ENCODE measurements around the gene ENOX2. TPM values are rescaled to one million over a fixed set of nuclear protein-coding genes. Genes with fewer than 3 reads are reported as not detected.

Gene ENOX2
- total and polyA plus RNA-seq, 2 experiments from 2014 or later, result 8.7 to 9.0 TPM

DNA sequence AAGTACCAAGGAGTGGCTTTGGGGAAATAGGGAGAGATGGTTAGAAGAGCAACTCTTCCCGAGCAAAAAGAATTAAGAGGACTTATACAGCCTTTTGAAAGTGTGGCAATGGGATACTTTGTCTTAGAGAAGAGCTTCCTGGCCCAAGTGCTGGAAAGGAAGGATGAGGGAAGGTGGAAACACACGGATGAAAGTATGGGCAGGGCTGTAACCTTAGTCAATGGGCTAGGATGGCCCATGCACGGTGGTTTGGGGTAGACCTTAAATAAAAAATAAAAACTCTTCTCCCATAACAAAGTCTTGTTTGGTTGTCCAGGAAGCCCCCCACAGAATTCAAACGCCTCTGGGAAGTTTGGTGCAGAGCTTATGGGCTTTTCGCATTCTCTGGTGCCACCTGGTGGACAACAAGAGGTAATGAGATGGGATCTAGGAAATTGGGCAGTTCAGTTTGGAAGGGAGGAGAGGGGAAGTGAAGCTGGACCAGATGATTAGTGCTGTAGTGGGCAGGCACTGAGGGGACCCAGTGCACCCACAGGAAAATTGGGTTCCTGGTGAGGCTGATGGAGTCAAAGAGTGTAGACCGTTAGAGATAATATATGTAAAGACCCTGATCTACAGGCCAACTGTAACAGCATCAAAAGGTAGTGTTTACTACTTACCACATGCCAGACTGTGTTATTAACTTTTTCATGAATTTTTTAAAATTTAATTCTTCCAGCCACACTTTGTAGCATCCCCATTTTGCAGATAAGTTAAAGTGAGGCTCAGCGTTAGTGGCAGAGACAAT lies 13.8 kb upstream of the ENOX2 start:
- no peaks in the 10 kb centered on the region for H4K20me1 ChIP-seq (ENCODE audit: insufficient read depth, poor library complexity, severe bottlenecking)
- no peaks in the 10 kb centered on the region for H3K79me2 ChIP-seq
- no peak overlapping the region for H3K4me2 ChIP-seq
- H3K4me3 ChIP-seq, result no peak overlapping the region
- WGBS (ENCODE audit: low lambda C conversion rate, missing lambda C conversion rate), result 38% methylated on average over 7 of the region's 7 CpGs
- H3K9me2 ChIP-seq (replicated peaks; ENCODE audit: insufficient read depth), result no peaks in the 10 kb centered on the region
- H3K9me3 ChIP-seq (ENCODE audit: low read depth), result no peaks in the 10 kb centered on the region
- no peak overlapping the region for H2AFZ ChIP-seq
- TF ChIP-seq EZH2 (IDR thresholded peaks at IDR 0.05; ENCODE audit: borderline replicate concordance) (no peak), EZH2phosphoT487 (IDR thresholded peaks at IDR 0.05; ENCODE audit: low read depth, severe bottlenecking, unreplicated experiment) (no peak)
- TF ChIP-seq, protein P1, sequence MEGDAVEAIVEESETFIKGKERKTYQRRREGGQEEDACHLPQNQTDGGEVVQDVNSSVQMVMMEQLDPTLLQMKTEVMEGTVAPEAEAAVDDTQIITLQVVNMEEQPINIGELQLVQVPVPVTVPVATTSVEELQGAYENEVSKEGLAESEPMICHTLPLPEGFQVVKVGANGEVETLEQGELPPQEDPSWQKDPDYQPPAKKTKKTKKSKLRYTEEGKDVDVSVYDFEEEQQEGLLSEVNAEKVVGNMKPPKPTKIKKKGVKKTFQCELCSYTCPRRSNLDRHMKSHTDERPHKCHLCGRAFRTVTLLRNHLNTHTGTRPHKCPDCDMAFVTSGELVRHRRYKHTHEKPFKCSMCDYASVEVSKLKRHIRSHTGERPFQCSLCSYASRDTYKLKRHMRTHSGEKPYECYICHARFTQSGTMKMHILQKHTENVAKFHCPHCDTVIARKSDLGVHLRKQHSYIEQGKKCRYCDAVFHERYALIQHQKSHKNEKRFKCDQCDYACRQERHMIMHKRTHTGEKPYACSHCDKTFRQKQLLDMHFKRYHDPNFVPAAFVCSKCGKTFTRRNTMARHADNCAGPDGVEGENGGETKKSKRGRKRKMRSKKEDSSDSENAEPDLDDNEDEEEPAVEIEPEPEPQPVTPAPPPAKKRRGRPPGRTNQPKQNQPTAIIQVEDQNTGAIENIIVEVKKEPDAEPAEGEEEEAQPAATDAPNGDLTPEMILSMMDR (IDR thresholded peaks at IDR 0.05; ENCODE audit: poor library complexity), result peak; percentile 74
- H3K27me3 ChIP-seq, result no peaks in the 10 kb centered on the region
- H3K4me1 ChIP-seq (ENCODE audit: insufficient read depth), result no peaks in the 10 kb centered on the region
- no peak overlapping the region for H3K27ac ChIP-seq
- DNase-seq (ENCODE audit: low spot score), result peak; percentile 46
- no peaks in the 10 kb centered on the region for H3K36me3 ChIP-seq (replicated peaks; ENCODE audit: insufficient read depth, low read depth)

- H3K9me3 ChIP-seq (ENCODE audit: low read depth), result no peaks in the 10 kb centered on the region
- no peaks in the 10 kb centered on the region for H3K27me3 ChIP-seq
Observed at GRCh38 chrX:130915302-130915701, 12.3 kb upstream of the ENOX2 start.

DNA sequence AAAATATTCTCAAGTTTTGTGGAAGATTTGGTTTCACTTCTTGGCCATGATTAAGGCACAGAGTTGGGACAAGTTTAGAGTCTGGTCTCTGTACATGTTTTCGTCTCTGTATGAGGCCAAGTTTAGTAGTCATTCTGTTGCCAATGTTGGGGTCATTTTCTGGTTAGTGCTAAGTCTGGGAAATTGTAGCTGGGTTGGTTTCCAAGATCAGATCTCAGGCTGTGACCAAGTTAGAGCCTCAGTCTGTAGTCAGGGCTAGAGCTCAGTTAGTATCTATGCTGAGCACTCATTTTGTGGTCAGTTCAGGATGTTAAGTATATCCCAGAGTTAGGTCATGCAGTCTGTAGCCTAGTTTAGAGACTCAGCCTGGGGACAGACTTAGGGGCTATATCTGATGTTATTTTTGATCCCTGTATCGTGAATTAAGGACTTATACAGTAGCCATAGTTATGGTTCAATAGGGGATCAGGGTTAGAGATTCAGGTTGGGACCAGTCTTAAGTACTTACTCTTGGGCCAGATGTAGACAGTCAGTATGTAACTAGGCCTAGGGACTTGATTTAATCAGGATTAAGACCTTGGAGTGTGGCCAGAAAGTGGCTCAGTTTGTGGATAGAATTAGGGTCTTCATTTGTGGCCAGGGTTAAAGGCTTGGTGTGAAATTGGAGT lies 6.6 kb upstream of the ENOX2 start:
- 51% methylated on average over 2 of the region's 2 CpGs for WGBS (ENCODE audit: low lambda C conversion rate, missing lambda C conversion rate)
- Histone ChIP-seq H3K27ac (no peak overlapping the region), H4K20me1 (ENCODE audit: insufficient read depth, poor library complexity, severe bottlenecking) (no peaks in the 10 kb centered on the region), H3K4me1 (ENCODE audit: insufficient read depth) (no peaks in the 10 kb centered on the region), H3K79me2 (no peaks in the 10 kb centered on the region), H3K4me3 (no peak overlapping the region), H2AFZ (no peak overlapping the region), H3K4me2 (no peak overlapping the region), H3K9me3 (ENCODE audit: low read depth) (no peaks in the 10 kb centered on the region), H3K36me3 (replicated peaks; ENCODE audit: insufficient read depth, low read depth) (no peaks in the 10 kb centered on the region), H3K27me3 (no peaks in the 10 kb centered on the region), H3K9me2 (replicated peaks; ENCODE audit: insufficient read depth) (no peaks in the 10 kb centered on the region)
- DNase-seq (ENCODE audit: low spot score), result no peak
- no peak for TF ChIP-seq EZH2 (IDR thresholded peaks at IDR 0.05; ENCODE audit: borderline replicate concordance)
- TF ChIP-seq, protein P1 (IDR thresholded peaks at IDR 0.05; ENCODE audit: poor library complexity), result no peak
- no peak for TF ChIP-seq EZH2phosphoT487 (IDR thresholded peaks at IDR 0.05; ENCODE audit: low read depth, severe bottlenecking, unreplicated experiment)

More at GRCh38 chrX:130915302-130915701, 12.3 kb upstream of the ENOX2 start:
- H3K27ac ChIP-seq, result no peak overlapping the region
- H4K20me1 ChIP-seq (ENCODE audit: insufficient read depth, poor library complexity, severe bottlenecking), result no peaks in the 10 kb centered on the region
- TF ChIP-seq, protein P1 (IDR thresholded peaks at IDR 0.05; ENCODE audit: poor library complexity), result no peak
- no peak for TF ChIP-seq EZH2phosphoT487 (IDR thresholded peaks at IDR 0.05; ENCODE audit: low read depth, severe bottlenecking, unreplicated experiment)
- TF ChIP-seq EZH2 (IDR thresholded peaks at IDR 0.05; ENCODE audit: borderline replicate concordance), result no peak
- H3K4me2 ChIP-seq, result no peak overlapping the region
- H3K4me3 ChIP-seq, result no peak overlapping the region
- no peak overlapping the region for H2AFZ ChIP-seq
- DNase-seq (ENCODE audit: low spot score), result no peak
- no peaks in the 10 kb centered on the region for H3K4me1 ChIP-seq (ENCODE audit: insufficient read depth)
- H3K36me3 ChIP-seq (replicated peaks; ENCODE audit: insufficient read depth, low read depth), result no peaks in the 10 kb centered on the region
- H3K9me2 ChIP-seq (replicated peaks; ENCODE audit: insufficient read depth), result no peaks in the 10 kb centered on the region
- no peaks in the 10 kb centered on the region for H3K79me2 ChIP-seq

All from hepatocyte (in vitro differentiated cells).